Endodermal cell (in vitro differentiated cells): ENCODE data around the gene MACROD2. TPM values are rescaled to one million over a fixed set of nuclear protein-coding genes. Genes with fewer than 3 reads are reported as not detected.
A peak's percentile ranks its signal among the peaks of the same experiment; 100 is the strongest.

Experiments
- DNase-seq: peaks from one replicate; pipeline ENCODE4 v3.0.0-alpha.2; 2017
- H3K27ac ChIP-seq: 2 replicates; pipeline ENCODE4 v1.5.1; 2013; ENCODE audit warnings: mild to moderate bottlenecking, low read depth, low read length, moderate library complexity
- H3K27me3 ChIP-seq: 2 replicates; pipeline ENCODE4 v1.6.1; 2013; ENCODE audit warnings: mild to moderate bottlenecking, low read length, moderate library complexity; ENCODE audit not compliant: insufficient read depth, control insufficient read depth, poor library complexity, severe bottlenecking
- H3K36me3 ChIP-seq: 2 replicates; pipeline ENCODE4 v1.7.0; 2013; ENCODE audit warnings: mild to moderate bottlenecking, low read length, moderate library complexity; ENCODE audit not compliant: control insufficient read depth, insufficient read depth
- H3K4me1 ChIP-seq: one replicate; pipeline ENCODE4 v1.7.0; 2013; ENCODE audit warnings: low read length; ENCODE audit not compliant: control insufficient read depth, insufficient read depth
- H3K4me3 ChIP-seq: 2 replicates; pipeline ENCODE4 v1.5.1; 2013; ENCODE audit warnings: mild to moderate bottlenecking, low read length, moderate library complexity
- H3K9ac ChIP-seq: 2 replicates; pipeline ENCODE4 v1.6.1; 2013; ENCODE audit warnings: mild to moderate bottlenecking, low read length, moderate library complexity; ENCODE audit not compliant: poor library complexity, severe bottlenecking; ENCODE audit errors: extremely low read depth
- H3K9me3 ChIP-seq: 2 replicates; pipeline ENCODE4 v1.6.1; 2013; ENCODE audit warnings: mild to moderate bottlenecking, low read length, moderate library complexity; ENCODE audit not compliant: control insufficient read depth
- H3K27ac Mint-ChIP-seq: 2 replicates; pipeline ENCODE4 v1.8.0; 2020; ENCODE audit warnings: mixed read lengths
- H3K27me3 Mint-ChIP-seq: 2 replicates; pipeline ENCODE4 v1.8.0; 2021; ENCODE audit warnings: mild to moderate bottlenecking, mixed read lengths; ENCODE audit not compliant: insufficient read depth
- H3K36me3 Mint-ChIP-seq: 2 replicates; pipeline ENCODE4 v1.8.0; 2020; ENCODE audit warnings: low read depth, mixed read lengths
- H3K4me1 Mint-ChIP-seq: 2 replicates; pipeline ENCODE4 v1.8.0; 2020; ENCODE audit warnings: mixed read lengths
- H3K4me3 Mint-ChIP-seq: 2 replicates; pipeline ENCODE4 v1.8.0; 2020; ENCODE audit warnings: mild to moderate bottlenecking, moderate library complexity, mixed read lengths
- H3K9me3 Mint-ChIP-seq: 2 replicates; pipeline ENCODE4 v1.8.0; 2020; ENCODE audit warnings: mild to moderate bottlenecking, mixed read lengths
- WGBS, 2 experiments: methylation state at CpG; one replicate each; pipeline versions ENCODE4 v1.1.5 to v1.1.7; 2013; ENCODE audit warnings: missing lambda C conversion rate in 2 of 2, mixed read lengths in 1 of 2; ENCODE audit not compliant: insufficient coverage in 1 of 2, insufficient read length in 1 of 2; 5-methylcytosine and 5-hydroxymethylcytosine counted together
- total RNA-seq, 2 donors: library from RNA; stranded (reverse); fragmentation: NEBNext Ultra II Directional in 1 of 2; extraction: Animal tissue kit (Norgen Biotek cat#: 25700) in 1 of 2; gene quantifications; 2 replicates in 1 of 2; 3 replicates in 1 of 2; pipeline ENCODE4 v1.2.1, GENCODE V29; 2021
- TF ChIP-seq, protein P1 (sequence below): fragments of 200-600 bp; sonication (generic); conservative IDR thresholded peaks from 2 replicates; pipeline ENCODE4 v1.5.0; 2021; ENCODE audit warnings: antibody characterized with exemption, mild to moderate bottlenecking

MACROD2 gene
- total RNA-seq, 2 donors from 2014 or later: 2.3 to 4.8 TPM

DNA sequence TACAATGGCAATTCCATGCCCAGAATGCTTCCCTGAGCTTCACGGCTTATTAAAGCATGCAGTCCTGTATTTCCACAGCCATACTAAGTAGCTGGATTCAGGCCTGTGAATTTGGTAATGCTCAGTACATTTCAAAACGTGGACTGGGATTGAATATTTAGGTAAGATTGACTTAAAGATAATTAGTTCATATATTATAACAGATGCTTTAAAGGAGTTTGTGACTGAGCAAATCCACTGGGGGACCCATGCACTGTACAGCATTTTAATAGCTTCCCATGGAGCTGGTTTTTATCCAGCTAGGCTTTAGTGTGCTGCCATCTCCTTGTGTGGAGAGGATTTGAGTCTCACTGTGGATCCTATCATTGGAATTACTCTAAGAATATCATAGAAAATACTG, 763.0 kb downstream of the MACROD2 start:
- H3K4me3 ChIP-seq: no peak overlapping the region
- no peaks in the 10 kb centered on the region for H3K27me3 Mint-ChIP-seq
- no peaks in the 10 kb centered on the region for H3K36me3 ChIP-seq
- no peak overlapping the region for H3K9ac ChIP-seq
- H3K9me3 ChIP-seq: peaks cover 4% of the 10 kb centered on the region
- H3K9me3 Mint-ChIP-seq: peaks cover 5% of the 10 kb centered on the region
- H3K4me1 ChIP-seq: no peaks in the 10 kb centered on the region
- peaks cover 6% of the 10 kb centered on the region for H3K4me1 Mint-ChIP-seq
- H3K27me3 ChIP-seq: no peaks in the 10 kb centered on the region
- WGBS, 2 experiments: 77 to 90% methylated on average over 1 to 2 of the region's 2 CpGs
- no peak overlapping the region for H3K27ac Mint-ChIP-seq
- no peak overlapping the region for H3K4me3 Mint-ChIP-seq
- DNase-seq: no peak
- TF ChIP-seq, protein P1, sequence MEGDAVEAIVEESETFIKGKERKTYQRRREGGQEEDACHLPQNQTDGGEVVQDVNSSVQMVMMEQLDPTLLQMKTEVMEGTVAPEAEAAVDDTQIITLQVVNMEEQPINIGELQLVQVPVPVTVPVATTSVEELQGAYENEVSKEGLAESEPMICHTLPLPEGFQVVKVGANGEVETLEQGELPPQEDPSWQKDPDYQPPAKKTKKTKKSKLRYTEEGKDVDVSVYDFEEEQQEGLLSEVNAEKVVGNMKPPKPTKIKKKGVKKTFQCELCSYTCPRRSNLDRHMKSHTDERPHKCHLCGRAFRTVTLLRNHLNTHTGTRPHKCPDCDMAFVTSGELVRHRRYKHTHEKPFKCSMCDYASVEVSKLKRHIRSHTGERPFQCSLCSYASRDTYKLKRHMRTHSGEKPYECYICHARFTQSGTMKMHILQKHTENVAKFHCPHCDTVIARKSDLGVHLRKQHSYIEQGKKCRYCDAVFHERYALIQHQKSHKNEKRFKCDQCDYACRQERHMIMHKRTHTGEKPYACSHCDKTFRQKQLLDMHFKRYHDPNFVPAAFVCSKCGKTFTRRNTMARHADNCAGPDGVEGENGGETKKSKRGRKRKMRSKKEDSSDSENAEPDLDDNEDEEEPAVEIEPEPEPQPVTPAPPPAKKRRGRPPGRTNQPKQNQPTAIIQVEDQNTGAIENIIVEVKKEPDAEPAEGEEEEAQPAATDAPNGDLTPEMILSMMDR: no peak
- peaks cover 2% of the 10 kb centered on the region for H3K36me3 Mint-ChIP-seq
- no peak overlapping the region for H3K27ac ChIP-seq

DNA sequence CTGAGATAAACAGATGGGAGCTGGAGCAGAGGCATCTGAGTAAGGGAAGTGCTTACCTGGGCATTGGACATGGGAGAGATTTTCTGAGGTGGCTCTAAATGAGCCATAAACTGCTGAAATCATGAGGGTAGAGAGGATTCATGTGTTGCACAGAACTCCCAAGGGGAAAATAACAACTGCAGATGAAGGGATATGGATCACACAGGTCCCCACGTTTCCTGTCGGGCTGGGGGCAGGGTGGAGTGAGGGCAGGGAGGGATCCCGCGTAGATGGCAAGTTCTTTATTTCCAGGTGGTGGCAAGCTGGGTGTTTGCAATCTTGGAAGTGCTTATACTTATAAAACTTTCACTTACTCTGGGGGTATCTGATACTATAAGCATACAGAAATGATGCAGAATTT, 764.7 kb downstream of the MACROD2 start:
- WGBS, 2 experiments: 75 to 90% methylated on average over 2 to 4 of the region's 4 CpGs
- Histone ChIP-seq H3K9me3 (peaks cover 4% of the 10 kb centered on the region), H3K4me1 (no peaks in the 10 kb centered on the region), H3K36me3 (no peaks in the 10 kb centered on the region), H3K9ac (no peak overlapping the region), H3K27ac (no peak overlapping the region), H3K4me3 (no peak overlapping the region), H3K27me3 (no peaks in the 10 kb centered on the region)
- Mint-ChIP-seq H3K4me3 (no peak overlapping the region), H3K27ac (no peak overlapping the region), H3K36me3 (peaks cover 2% of the 10 kb centered on the region), H3K4me1 (peaks cover 7% of the 10 kb centered on the region), H3K27me3 (no peaks in the 10 kb centered on the region), H3K9me3 (peaks cover 5% of the 10 kb centered on the region)
- TF ChIP-seq, protein P1: no peak
- DNase-seq: no peak

DNA sequence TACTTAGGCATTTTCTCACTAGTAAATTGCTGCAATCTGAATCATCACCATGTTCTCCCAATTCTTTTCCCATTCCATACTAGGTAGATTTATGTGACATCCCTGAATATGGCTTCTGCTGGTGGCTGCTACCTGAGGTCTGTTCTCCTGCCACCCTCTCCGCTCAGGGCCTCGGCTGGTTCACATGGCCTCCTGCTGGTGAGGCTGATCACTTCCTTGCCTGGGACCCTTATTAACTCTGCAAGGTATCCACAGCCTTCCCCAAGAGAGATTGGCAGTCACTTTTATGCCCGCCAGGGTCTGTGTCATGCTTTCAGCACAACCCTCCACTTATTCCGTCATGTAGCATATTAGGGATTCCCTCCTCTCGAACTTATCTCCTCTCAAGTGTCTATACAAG, 766.6 kb downstream of the MACROD2 start:
- Mint-ChIP-seq H3K36me3 (no peaks in the 10 kb centered on the region), H3K27me3 (no peaks in the 10 kb centered on the region), H3K27ac (no peak overlapping the region), H3K4me1 (peaks cover 7% of the 10 kb centered on the region), H3K9me3 (no peaks in the 10 kb centered on the region), H3K4me3 (no peak overlapping the region)
- H3K9me3 ChIP-seq: no peaks in the 10 kb centered on the region
- no peaks in the 10 kb centered on the region for H3K4me1 ChIP-seq
- WGBS, 2 experiments: 91 to 95% methylated on average over 4 to 5 of the region's 5 CpGs
- TF ChIP-seq, protein P1: peak; percentile 65
- no peak overlapping the region for H3K27ac ChIP-seq
- no peak overlapping the region for H3K4me3 ChIP-seq
- no peaks in the 10 kb centered on the region for H3K27me3 ChIP-seq
- H3K9ac ChIP-seq: no peak overlapping the region
- no peaks in the 10 kb centered on the region for H3K36me3 ChIP-seq
- peak; percentile 62 for DNase-seq
